ENCODE data around the gene MYO1H.

MYO1H gene

DNA sequence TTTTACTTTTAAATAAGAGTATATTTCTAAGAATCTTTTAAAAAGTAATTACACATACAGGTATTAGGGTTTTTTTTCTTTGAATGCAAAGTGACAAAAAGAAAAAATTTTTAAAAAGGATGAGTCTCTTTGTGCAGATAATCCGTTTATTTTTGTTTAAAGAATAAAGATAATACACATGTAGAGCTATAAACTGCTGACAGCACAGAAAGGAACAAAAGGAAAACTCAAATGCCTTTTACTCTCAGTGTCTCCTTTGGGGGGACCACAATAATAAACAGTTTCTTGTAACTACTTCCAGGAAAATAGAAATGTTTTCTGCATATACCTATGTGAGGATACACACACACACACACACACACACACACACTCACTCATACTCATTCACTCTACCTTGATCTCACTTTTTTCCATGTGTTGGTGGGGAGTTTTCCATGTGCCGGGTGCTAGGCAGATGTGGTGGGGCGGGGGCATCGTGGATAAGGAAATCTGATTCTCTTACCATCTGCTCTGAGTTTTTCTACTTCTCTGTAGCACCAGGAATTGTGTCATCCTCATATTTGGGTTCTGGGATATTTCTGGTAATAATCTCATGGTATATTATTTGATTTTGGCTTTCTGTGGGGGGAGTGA is 71.3 kb downstream of the MYO1H start:
- Histone ChIP-seq H3K36me3 (ENCODE audit: control insufficient read depth in 2 of 2, insufficient read depth in 1 of 2, low read length in 2 of 2) (no peaks in the 10 kb centered on the region), H3K9me3 (ENCODE audit: control insufficient read depth, insufficient read depth, low read depth, low read length) (no peaks in the 10 kb centered on the region), H3K4me3 (ENCODE audit: low read depth, low read length) (no peak overlapping the region), H3K27ac (ENCODE audit: extremely low read depth, low read depth, low read length) (no peak overlapping the region), H3K4me1 (ENCODE audit: control insufficient read depth, insufficient read depth, low read length) (no peaks in the 10 kb centered on the region)
- CTCF ChIA-PET: interaction anchor here (0.6 to 1.8 kb wide), 6 partner anchors 14 to 1445 kb away, joined by 3 to 6 read pairs (median 4); no protein-coding TSS in a partner anchor
- no peak for TF ChIP-seq KLF10 (tag by site-specific recombination; IDR thresholded peaks at IDR 0.05)
- TF ChIP-seq ZNF239 (tag by site-specific recombination; IDR thresholded peaks at IDR 0.05): no peak
- TF ChIP-seq, protein P1, sequence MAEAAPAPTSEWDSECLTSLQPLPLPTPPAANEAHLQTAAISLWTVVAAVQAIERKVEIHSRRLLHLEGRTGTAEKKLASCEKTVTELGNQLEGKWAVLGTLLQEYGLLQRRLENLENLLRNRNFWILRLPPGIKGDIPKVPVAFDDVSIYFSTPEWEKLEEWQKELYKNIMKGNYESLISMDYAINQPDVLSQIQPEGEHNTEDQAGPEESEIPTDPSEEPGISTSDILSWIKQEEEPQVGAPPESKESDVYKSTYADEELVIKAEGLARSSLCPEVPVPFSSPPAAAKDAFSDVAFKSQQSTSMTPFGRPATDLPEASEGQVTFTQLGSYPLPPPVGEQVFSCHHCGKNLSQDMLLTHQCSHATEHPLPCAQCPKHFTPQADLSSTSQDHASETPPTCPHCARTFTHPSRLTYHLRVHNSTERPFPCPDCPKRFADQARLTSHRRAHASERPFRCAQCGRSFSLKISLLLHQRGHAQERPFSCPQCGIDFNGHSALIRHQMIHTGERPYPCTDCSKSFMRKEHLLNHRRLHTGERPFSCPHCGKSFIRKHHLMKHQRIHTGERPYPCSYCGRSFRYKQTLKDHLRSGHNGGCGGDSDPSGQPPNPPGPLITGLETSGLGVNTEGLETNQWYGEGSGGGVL (tag by site-specific recombination; IDR thresholded peaks at IDR 0.05): no peak
- TF ChIP-seq, protein P2, sequence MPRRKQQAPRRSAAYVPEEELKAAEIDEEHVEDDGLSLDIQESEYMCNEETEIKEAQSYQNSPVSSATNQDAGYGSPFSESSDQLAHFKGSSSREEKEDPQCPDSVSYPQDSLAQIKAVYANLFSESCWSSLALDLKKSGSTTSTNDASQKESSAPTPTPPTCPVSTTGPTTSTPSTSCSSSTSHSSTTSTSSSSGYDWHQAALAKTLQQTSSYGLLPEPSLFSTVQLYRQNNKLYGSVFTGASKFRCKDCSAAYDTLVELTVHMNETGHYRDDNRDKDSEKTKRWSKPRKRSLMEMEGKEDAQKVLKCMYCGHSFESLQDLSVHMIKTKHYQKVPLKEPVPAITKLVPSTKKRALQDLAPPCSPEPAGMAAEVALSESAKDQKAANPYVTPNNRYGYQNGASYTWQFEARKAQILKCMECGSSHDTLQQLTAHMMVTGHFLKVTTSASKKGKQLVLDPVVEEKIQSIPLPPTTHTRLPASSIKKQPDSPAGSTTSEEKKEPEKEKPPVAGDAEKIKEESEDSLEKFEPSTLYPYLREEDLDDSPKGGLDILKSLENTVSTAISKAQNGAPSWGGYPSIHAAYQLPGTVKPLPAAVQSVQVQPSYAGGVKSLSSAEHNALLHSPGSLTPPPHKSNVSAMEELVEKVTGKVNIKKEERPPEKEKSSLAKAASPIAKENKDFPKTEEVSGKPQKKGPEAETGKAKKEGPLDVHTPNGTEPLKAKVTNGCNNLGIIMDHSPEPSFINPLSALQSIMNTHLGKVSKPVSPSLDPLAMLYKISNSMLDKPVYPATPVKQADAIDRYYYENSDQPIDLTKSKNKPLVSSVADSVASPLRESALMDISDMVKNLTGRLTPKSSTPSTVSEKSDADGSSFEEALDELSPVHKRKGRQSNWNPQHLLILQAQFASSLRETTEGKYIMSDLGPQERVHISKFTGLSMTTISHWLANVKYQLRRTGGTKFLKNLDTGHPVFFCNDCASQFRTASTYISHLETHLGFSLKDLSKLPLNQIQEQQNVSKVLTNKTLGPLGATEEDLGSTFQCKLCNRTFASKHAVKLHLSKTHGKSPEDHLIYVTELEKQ (tag by site-specific recombination; IDR thresholded peaks at IDR 0.05; ENCODE audit: borderline replicate concordance): no peak
- no peak for TF ChIP-seq ZNF202 (tag by site-specific recombination; IDR thresholded peaks at IDR 0.05; ENCODE audit: borderline replicate concordance)
- no peak for TF ChIP-seq ZIC2 (tag by site-specific recombination; IDR thresholded peaks at IDR 0.05)
- no peak for TF ChIP-seq OVOL3 (tag by site-specific recombination; IDR thresholded peaks at IDR 0.05)
- TF ChIP-seq ZNF548 (tag by site-specific recombination; IDR thresholded peaks at IDR 0.05): no peak
- no peak for TF ChIP-seq PRDM1 (tag by site-specific recombination; IDR thresholded peaks at IDR 0.05)
- no peak for TF ChIP-seq MYNN (tag by site-specific recombination; IDR thresholded peaks at IDR 0.05; ENCODE audit: borderline replicate concordance)
- no peak for TF ChIP-seq ZNF114 (tag by site-specific recombination; IDR thresholded peaks at IDR 0.05)
- POLR2A ChIA-PET: interaction anchor here (0.7 kb wide), 1 partner anchor 33 kb away, joined by 4 read pairs; no protein-coding TSS in a partner anchor

- no peak for TF ChIP-seq ZNF610 (tag by site-specific recombination; IDR thresholded peaks at IDR 0.05; ENCODE audit: borderline replicate concordance)
- peak; percentile 56 for TF ChIP-seq ATF2 (tag by site-specific recombination; IDR thresholded peaks at IDR 0.05; ENCODE audit: low read depth)
- TF ChIP-seq ZNF623 (tag by site-specific recombination; IDR thresholded peaks at IDR 0.05): peak; percentile 93
- CTCF ChIA-PET: interaction anchor here (0.5 to 2.0 kb wide), 10 partner anchors 8 to 424 kb away, joined by 3 to 14 read pairs (median 3); no protein-coding TSS in a partner anchor
- H3K36me3 ChIP-seq (ENCODE audit: control insufficient read depth in 2 of 2, insufficient read depth in 1 of 2, low read length in 2 of 2): no peaks in the 10 kb centered on the region
- no peaks in the 10 kb centered on the region for H3K9me3 ChIP-seq (ENCODE audit: control insufficient read depth, insufficient read depth, low read depth, low read length)
- no peaks in the 10 kb centered on the region for H3K4me1 ChIP-seq (ENCODE audit: control insufficient read depth, insufficient read depth, low read length)
- H3K4me3 ChIP-seq (ENCODE audit: low read depth, low read length): no peak overlapping the region
- POLR2A ChIA-PET: no interaction called here
- H3K27ac ChIP-seq (ENCODE audit: extremely low read depth, low read depth, low read length): no peak overlapping the region
Observed at GRCh38 chr12:109421355-109422087, 73.8 kb downstream of the MYO1H start.
